Head of caudate nucleus (tissue), 42 donors: ENCODE results near the gene RRP9.

Experiments
- DNase-seq, 42 donors: peaks; one replicate each; pipeline versions ENCODE4 v3.0.0 to v3.0.0-alpha.2; 2020 to 2021; ENCODE audit warnings: mixed read lengths in 7 of 42
- intact Hi-C: fragments of 100-400 bp; cut with DNase I; formaldehyde crosslinking; loops from one replicate; pipeline ENCODE4 v1.15.0; 2022

RRP9 gene

GRCh38 chr3:51958603-51959521 is 17.2 kb upstream of the RRP9 start:
- intact Hi-C loops = no loop called here
- DNase-seq = peak in 1 of 42 donors; percentile 28

- intact Hi-C loops = no loop called here
- no peak for DNase-seq
These were observed 16.0 kb upstream of the RRP9 start for GRCh38 chr3:51957520-51958205.

GRCh38 chr3:51955893-51956770 is 14.4 kb upstream of the RRP9 start:
- peak in 39 of 42 donors; percentile 41 to 87 (median 65) for DNase-seq
- intact Hi-C loops = no loop called here

DNA sequence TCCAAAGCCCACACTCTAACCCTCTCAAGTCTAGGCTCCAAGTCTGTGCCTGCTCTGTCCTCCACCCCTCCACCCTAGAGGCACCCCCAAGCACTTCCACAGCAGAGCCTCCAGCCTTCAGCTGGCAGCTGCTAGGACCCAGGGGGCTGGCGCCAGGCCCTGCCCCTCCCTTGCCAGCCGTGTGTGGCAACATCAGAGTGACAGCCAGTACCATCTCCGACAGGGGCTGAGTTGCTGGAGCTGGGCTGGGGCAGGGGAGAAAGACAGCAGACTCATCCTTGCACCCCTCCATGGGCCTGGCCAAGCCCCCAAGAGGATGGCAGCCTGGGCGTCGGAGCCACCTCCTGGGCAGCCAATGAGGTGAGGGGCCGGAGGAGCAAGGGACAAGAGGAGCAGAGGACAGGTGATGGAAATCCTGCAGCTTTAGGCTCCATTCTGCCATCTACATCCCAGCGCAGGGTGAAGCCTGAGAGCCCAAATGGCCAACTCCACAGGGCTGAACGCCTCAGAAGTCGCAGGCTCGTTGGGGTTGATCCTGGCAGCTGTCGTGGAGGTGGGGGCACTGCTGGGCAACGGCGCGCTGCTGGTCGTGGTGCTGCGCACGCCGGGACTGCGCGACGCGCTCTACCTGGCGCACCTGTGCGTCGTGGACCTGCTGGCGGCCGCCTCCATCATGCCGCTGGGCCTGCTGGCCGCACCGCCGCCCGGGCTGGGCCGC is 13.6 kb upstream of the RRP9 start, which contains the start of gene GPR62:
Gene GPR62, plus strand, starts transcription at position 207 of the 718 bp plus-strand sequence. Its CDS starts 272 bp downstream, at position 479.
- intact Hi-C loops = no loop called here
- peak; percentile 72 to 94 (median 88) for DNase-seq

GRCh38 chr3:51954713-51955112 is 13.0 kb upstream of the RRP9 start:
- intact Hi-C loops = no loop called here
- no peak for DNase-seq

DNA sequence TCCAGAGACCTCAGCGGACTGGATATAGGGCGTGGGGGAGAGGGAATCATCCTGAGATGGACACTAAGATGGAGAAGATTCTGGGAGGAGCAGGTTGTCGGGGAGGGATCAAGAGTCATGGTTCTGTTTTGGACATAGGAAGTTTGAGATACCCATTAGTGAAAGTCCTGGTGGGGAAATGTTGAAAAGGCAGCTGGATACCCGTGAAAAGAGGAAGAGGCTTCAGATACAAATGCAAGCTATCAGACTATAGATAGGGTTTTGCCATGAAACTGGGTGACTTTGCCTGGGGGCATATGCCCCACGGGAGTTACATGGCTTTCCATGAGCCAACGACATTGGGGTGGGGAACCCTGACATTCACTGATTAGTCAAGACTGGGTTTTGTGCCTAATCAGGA is 12.4 kb upstream of the RRP9 start:
- no peak for DNase-seq
- intact Hi-C loops = no loop called here

- intact Hi-C loops = no loop called here
- DNase-seq = no peak
These were observed 11.7 kb upstream of the RRP9 start for GRCh38 chr3:51953445-51953844.

DNA sequence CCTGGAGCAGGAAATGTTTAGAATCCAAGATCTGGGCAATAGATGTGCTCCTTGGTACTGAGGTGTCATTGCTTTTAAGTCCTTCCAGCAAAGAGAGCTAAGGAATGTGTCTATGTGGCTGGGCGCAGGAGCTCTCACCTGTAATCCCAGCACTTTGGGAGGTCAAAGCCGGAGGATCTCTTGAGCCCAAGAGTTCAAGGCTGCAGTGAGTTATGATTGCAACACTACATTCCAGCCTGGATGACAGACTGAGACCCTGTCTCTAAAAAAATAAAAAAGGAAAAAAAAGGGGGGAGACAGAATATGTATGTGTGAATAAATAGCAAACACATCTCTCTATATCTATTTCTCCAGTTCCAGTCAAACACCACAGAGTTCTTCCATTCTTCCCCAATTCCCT is 9.2 kb upstream of the RRP9 start:
- intact Hi-C loops = no loop called here
- DNase-seq = no peak

GRCh38 chr3:51949121-51949520 is 7.4 kb upstream of the RRP9 start:
- no peak for DNase-seq
- intact Hi-C loops = no loop called here

DNA sequence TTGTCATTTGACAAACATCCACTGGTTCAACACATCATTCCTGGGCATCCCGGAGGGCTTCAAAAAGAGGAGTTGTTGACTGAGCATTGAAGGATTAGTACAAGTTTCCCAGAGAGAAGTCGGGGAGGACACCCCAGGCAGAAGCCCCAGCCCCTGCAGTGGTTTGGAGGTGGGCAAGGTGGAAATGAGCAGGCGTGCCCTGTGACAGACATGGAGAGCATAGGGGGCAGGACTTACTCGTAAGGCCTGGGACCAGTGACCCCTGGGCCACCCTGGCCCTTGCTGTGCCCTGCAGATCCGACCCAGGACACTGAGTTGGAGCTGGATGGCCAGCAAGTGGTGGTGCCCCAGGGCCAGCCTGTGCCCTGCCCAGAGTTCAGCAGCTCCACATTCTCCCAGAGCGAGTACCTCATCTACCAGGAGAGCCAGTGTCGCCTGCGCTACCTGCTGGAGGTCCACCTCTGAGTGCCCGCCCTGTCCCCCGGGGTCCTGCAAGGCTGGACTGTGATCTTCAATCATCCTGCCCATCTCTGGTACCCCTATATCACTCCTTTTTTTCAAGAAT is 6.4 kb upstream of the RRP9 start:
- no peak for DNase-seq
- intact Hi-C loops = no loop called here

DNA sequence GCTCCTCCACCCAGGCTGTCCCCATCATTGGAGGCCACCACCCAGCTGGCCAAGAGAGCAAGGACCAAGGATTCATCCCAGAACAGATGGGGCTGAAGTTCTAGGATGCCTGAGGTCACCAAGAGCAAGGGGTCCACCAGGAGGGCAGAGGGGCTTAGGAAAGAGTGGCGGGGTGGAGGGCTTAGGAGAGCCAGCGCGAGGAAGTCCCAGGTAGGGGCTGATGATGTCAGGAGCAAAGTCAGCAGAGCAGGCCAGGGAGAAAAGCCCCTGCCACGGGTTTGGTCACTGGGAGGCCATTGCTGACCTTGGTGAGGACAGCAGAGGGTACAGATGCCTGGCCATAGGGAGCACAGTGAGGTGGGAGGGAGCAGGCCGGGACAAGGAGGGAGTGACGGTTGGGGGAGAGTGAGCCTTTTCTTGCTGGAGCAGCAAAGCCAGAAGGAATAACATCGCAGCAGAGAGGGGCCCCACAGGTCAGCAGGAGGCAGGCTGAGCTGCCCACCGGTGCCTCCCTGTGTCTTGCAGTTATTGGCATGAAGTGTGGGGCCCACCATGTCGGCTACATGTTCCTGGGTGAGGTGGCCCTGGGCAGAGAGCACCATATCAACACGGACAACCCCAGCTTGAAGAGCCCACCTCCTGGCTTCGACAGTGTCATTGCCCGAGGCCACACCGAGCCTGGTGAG is 5.7 kb upstream of the RRP9 start:
- no peak for DNase-seq
- intact Hi-C loops = no loop called here

- peak in 2 of 42 donors; percentile 3 to 6 for DNase-seq
- intact Hi-C loops = no loop called here
These were observed 5.1 kb upstream of the RRP9 start for GRCh38 chr3:51946796-51947195.

GRCh38 chr3:51945926-51946705 is 4.4 kb upstream of the RRP9 start:
- peak in 2 of 42 donors; percentile 5 to 8 for DNase-seq
- intact Hi-C loops = no loop called here

- peak in 2 of 42 donors; percentile 3 to 10 for DNase-seq
- intact Hi-C loops = no loop called here
These were observed 3.5 kb upstream of the RRP9 start for GRCh38 chr3:51945031-51945840.

- intact Hi-C loops = loop anchor here (5.0 kb wide), 2 partner anchors 53 to 208 kb away; partner anchors contain the start of genes POC1A and RPL29
- peak in 2 of 42 donors; percentile 2 to 5 for DNase-seq
These were observed 2.8 kb upstream of the RRP9 start for GRCh38 chr3:51944451-51945021.
